DMS114 treated with DMSO at 0.1 percent for 48 hours (cell line): ENCODE measurements around the gene MRGPRF.

Source experiments
- DNase-seq: peaks from one replicate; lab custom pipeline; 2025; ENCODE audit not compliant: unreplicated experiment; lab: John Stamatoyannopoulos, UW

MRGPRF gene

GRCh38 chr11:69013009-69013951, at the start of gene MRGPRF:
TSS of gene MRGPRF (minus strand) at chr11:69013246. CDS start at chr11:69009901, 3,345 bp downstream.
- DNase-seq, result peak; percentile 68

GRCh38 chr11:69062169-69062855, 49.3 kb upstream of the MRGPRF start:
- no peak for DNase-seq

- no peak for DNase-seq
Measured at GRCh38 chr11:69061713-69062053, 48.6 kb upstream of the MRGPRF start.

- DNase-seq, result no peak
Measured at GRCh38 chr11:69060806-69061712, 48.0 kb upstream of the MRGPRF start.

- no peak for DNase-seq
Measured at GRCh38 chr11:69059985-69060384, 46.9 kb upstream of the MRGPRF start.

- no peak for DNase-seq
Measured at GRCh38 chr11:69059429-69059828, 46.4 kb upstream of the MRGPRF start.

- no peak for DNase-seq
Measured at GRCh38 chr11:69058511-69059270, 45.6 kb upstream of the MRGPRF start.

GRCh38 chr11:69057801-69058200, 44.8 kb upstream of the MRGPRF start:
- DNase-seq, result no peak

GRCh38 chr11:69057236-69057635, 44.2 kb upstream of the MRGPRF start:
- no peak for DNase-seq

GRCh38 chr11:69055598-69056516, 42.8 kb upstream of the MRGPRF start:
- DNase-seq, result no peak

GRCh38 chr11:69055212-69055586, 42.2 kb upstream of the MRGPRF start:
- no peak for DNase-seq

GRCh38 chr11:69054397-69055211, 41.6 kb upstream of the MRGPRF start:
- no peak for DNase-seq

- DNase-seq, result no peak
Measured at GRCh38 chr11:69053546-69054396, 40.7 kb upstream of the MRGPRF start.

- DNase-seq, result no peak
Measured at GRCh38 chr11:69053169-69053477, 40.1 kb upstream of the MRGPRF start.

GRCh38 chr11:69052343-69053168, 39.5 kb upstream of the MRGPRF start:
- no peak for DNase-seq

- no peak for DNase-seq
Measured at GRCh38 chr11:69051381-69052342, 38.6 kb upstream of the MRGPRF start.
